ENCODE data around the gene KIF12. TPM values are rescaled to one million over a fixed set of nuclear protein-coding genes. Genes with fewer than 3 reads are reported as not detected.

KIF12 gene
- total RNA-seq: not detected in 2 replicates

DNA sequence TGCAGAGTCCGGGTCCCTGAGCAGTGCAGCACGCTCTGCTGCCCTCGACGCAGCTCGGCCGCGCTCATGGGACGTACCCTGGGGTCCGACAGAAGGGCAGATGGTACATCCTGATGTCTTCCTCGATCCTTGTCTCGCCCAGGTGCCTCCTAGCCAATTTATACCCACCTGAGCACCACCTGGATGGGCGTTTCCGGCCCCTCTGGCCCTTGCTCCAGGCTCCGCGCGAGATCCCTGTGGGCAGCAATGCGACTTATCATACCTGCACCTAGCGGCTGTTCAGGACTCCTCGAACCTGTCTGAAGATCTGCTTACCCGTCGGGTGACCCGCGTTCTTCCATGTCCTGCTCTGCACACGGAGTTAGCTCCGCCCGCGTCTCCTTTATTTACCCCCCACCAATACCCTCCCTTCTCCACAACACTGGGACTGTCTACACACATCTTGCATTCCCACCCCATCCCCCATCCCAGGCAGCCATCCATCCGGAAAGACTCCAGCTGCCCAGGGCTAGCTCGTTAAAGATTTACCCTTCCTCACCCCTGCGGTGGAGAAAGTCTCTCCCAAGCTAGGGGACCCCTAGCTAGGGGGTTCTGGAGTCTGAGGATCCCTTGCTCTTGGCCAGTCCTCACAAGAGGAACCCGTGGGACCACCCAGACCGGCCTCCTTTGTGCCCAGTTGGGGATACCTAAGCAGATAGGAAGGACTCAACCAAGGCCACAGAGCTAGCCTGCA, at the start of gene KIF12:
KIF12 (minus strand) TSS at position 357 of the 733 bp plus-strand sequence; CDS start at position 341, 16 bp downstream.

DNA sequence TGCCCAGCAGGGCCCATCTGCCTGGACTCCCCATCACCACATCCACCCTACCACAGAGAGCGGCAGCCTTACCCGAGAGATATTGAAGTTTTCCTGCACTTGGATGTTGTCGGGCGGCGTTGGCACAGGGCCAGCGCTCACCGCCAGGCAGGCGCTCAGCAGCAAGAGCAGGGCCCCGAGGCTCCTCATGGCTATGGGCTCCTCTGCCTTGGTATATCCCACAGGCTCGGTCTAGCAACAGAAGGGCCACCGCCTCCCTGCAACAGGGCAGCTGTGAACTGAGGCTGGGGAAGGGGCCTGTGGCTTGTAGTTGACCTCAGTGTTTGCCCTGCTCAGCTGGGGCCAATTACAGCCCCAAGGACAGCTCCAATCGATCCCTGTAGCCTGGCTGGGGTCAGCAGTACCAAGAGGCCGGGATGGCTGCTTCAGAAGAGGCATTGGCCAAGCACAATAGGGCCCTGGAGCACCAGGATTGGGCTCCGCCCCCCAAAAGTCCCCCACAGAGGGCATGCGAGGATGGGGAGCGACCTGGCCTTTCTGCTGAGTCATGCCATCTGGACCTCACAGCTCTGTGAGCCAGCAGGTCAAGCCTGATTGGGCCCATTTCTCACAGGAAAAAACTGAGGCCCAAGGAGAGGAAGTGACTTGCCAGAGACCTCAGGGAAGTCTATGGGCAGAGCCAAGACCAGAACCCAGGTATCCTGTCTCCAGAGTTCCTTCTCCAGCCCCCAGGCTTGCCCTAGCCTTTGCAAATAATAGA, 20.9 kb downstream of the KIF12 start, which contains the start of gene AMBP:
AMBP (minus strand) TSS at position 280 of the 760 bp plus-strand sequence; CDS start at position 189, 91 bp downstream.

Other genes with a start within 250 kb of the KIF12 start
- gene ZNF618, start 223.0 kb downstream of the KIF12 start, total RNA-seq: 11.2 and 23.0 TPM in 2 replicates
- not detected in 2 replicates for gene AMBP, start 21.0 kb downstream of the KIF12 start, total RNA-seq
- 4.6 and 29.2 TPM in 2 replicates for gene COL27A1, start 56.2 kb upstream of the KIF12 start, total RNA-seq
- gene ORM1, start 223.8 kb upstream of the KIF12 start, total RNA-seq: not detected in 2 replicates
- not detected in 2 replicates for gene ORM2, start 230.6 kb upstream of the KIF12 start, total RNA-seq